T47D (cell line): ENCODE results near the gene SIRT2.
"Not testable (repeated sequence)": the region's sequence is repeated elsewhere in the genome, so short reads cannot be mapped to it uniquely, and the experiment has no call there.

Source experiments
- DNase-seq, 2 experiments: peaks; one replicate each; pipeline versions ENCODE4 v3.0.0 to v3.0.0-alpha.2; 2011 to 2012; ENCODE audit warnings: low read depth in 1 of 2, low spot score in 1 of 2
- JUND ChIP-seq: IDR thresholded peaks from 2 replicates; pipeline ENCODE4 v1.6.1; 2012; ENCODE audit warnings: low read depth
- in situ Hi-C: cut with HindIII; loops from 2 replicates; pipeline ENCODE4 v1.10.0; 2016; ENCODE audit warnings: low sequenced_read_pairs, low pct_unique_long_range_greater_than_20kb

Gene SIRT2

DNA sequence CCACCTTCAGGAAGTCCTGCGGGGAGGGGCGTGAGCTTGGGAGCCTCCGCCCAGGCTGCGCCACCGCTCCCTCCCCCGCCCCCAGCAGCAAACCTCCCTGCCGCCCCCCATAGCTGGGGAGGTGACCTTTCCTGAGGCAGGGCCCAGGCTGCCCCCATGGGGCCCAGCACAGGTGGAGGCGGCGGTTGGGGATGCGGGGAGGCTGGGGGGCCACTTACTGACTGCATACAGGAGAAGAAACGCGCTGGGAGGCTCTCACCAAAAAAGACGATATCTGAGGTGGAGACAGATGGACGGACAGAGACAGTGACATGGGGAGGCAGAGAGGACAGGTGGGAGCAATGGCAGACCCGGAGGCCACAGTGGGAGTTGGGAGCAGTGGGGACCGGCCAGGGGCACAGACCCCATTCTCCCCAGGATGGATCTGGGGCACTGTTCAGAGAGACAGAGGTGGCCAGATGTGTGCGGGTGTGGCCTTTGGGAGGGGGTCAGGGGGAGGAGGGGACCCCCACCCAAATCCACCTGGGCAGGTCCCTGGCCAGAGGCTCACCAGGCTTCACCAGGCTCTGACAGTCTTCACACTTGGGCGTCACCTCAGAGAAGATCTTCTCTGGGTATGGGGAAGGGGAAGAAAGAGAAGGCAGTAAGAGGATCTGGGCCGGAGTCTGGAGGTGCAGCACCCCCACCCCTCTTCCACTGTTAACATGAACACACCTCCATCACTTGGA, 18.4 kb downstream of the SIRT2 start:
- in situ Hi-C loops: no loop called here
- no peak for DNase-seq
- TF ChIP-seq JUND: no peak

DNA sequence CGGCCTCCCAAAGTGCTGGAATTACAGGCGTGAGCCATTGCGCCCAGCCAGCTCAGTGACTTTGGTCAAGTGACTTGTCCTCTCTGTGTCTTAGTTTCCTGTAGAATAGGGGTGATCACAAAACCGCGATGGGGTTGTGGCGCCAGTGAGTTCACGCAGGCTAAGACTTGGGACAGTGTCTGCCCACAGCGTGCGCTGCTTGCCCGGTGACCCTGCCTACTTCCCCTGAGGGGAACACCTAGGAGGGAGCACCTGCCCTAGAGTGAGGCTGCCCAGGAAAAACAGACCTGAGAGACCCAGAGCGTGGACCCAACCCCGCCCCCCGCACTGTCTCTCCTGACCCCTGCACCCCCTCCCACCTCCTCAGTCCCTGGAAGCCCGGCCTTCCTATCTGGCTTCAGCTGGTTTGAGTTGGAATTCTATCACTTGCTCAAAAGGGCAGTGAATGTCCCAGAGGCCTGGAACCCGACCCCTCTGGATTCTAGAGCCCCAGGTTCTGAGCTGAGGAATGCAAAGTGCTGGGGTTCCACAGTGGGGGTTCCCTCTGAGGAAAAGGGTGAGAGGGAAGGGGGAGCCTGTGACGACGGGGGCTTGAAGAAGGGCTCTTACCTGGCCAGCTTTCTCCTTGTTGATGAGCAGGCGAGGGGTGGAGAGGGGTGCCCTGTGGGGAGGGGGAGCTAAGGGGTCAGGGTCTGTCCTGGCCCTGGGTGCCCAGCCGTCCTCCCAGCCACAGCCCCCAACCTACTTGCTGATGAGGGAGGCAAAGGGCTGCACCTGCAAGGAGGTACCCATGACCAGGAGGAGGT, 19.1 kb downstream of the SIRT2 start:
- no peak for DNase-seq
- in situ Hi-C loops: no loop called here
- TF ChIP-seq JUND: no peak

GRCh38 chr19:38879400-38879751, 20.0 kb downstream of the SIRT2 start:
- no peak for TF ChIP-seq JUND

GRCh38 chr19:38878575-38879399, 20.6 kb downstream of the SIRT2 start:
- in situ Hi-C loops: no loop called here
- no peak for DNase-seq
- TF ChIP-seq JUND: no peak

More at GRCh38 chr19:38879400-38879751, 20.0 kb downstream of the SIRT2 start:
- in situ Hi-C loops: no loop called here
- DNase-seq: no peak

- in situ Hi-C loops: no loop called here
- peak in 1 of 2 experiments; percentile 26 for DNase-seq
- no peak for TF ChIP-seq JUND
Measured at GRCh38 chr19:38877781-38878574, 21.4 kb downstream of the SIRT2 start, which contains the start of gene RINL. Gene RINL, minus strand, starts transcription at chr19:38878275. Its CDS starts 1,533 bp downstream, at chr19:38876742.

DNA sequence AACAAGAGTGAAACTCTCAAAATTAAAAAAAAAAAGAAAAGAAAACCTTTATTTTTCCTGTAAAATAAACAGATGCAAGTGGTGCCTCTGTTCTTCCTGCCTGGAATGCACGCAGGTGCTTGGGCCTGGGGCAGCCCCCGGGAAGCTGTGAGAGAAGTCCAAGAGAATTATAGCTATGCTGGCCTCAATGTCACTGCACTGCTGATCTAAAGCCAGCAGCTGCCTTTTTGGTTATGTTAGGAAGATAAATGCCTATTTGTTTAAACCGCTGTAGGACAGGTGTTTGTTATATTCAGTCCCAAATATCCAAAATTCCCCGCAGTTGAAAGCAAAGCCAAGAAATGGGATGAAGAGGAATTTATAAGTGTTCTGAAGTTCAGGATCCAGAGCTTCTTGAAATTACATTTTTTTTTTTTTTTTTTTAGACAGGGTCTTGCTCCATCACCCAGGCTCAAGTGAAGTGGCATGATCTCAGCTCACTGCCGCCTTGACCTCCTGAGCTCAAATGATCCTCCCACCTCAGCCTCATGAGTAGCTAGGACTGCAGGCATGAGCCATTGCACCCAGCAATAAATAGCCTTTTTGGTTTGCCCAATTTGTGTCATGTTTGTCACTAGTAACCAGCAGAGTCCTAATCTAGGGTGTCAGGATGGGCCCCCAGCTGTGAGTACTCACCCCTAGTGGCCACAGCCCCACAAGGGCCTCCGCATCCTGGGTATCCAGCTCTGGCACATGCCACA, 23.6 kb downstream of the SIRT2 start:
- DNase-seq: no peak
- no peak for TF ChIP-seq JUND
- in situ Hi-C loops: no loop called here

DNA sequence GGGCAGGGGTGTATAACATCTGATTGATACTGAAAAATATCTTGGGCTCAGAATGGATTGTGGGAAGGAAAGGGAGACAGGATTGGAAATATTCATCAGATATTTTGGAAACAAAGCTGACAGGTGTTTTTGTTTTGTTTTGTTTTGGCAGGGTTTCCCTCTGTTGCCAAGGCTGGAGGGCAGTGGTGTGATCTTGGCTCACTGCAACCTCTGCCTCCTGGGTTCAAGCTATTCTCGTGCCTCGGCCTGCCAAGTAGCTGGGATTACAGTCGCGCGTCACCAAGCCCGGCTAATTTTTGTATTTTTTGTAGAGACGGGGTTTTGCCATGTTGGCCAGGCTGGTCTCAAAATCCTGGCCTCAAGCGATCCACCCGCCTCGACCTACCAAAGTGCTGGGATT, 26.0 kb downstream of the SIRT2 start:
- in situ Hi-C loops: not testable (repeated sequence)

GRCh38 chr19:38870612-38871011, 28.8 kb downstream of the SIRT2 start:
- DNase-seq: no peak

More for the DNA sequence above, 26.0 kb downstream of the SIRT2 start:
- DNase-seq: not testable (repeated sequence)

DNA sequence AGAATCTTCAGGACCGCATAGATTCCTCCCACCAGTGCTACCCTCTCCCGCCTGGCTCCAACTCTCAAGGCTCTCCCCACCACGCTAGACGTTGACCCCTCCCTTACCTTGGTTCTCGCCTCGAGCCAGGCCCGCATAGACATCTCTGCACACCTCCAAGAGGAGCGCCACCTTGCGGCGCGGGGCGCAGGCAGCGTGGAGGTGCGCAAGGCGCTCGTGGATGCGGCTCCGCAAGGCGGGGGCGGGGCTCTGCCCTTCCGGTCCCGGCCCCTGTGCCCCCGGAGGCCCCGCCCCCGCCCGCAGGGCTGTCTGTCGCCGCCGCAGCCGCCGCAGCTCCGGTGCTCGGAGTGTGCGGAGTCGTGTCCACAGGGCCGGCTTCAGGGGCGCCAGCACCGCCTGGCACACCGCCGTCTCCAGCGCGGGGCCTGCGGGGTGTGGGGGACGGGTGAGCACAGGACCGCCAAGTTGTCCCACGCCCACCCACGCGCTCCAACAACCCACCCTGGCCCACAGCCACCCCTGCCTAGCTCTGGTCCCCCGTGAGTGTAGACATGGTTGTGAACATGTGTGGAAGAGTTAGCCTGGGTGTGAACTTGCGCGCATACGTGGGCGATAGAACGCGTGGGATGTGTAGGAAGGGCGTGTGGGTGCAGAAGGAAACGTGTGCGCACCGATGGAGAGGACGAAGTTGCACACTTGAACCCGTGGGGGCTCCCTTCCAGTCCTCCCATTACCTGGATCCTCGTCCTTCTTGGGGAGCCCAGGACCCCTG, 29.4 kb downstream of the SIRT2 start:
- peak; percentile 66 to 88 for DNase-seq
- no peak for TF ChIP-seq JUND
- in situ Hi-C loops: no loop called here

More at GRCh38 chr19:38870612-38871011, 28.8 kb downstream of the SIRT2 start:
- TF ChIP-seq JUND: no peak
- in situ Hi-C loops: no loop called here

DNA sequence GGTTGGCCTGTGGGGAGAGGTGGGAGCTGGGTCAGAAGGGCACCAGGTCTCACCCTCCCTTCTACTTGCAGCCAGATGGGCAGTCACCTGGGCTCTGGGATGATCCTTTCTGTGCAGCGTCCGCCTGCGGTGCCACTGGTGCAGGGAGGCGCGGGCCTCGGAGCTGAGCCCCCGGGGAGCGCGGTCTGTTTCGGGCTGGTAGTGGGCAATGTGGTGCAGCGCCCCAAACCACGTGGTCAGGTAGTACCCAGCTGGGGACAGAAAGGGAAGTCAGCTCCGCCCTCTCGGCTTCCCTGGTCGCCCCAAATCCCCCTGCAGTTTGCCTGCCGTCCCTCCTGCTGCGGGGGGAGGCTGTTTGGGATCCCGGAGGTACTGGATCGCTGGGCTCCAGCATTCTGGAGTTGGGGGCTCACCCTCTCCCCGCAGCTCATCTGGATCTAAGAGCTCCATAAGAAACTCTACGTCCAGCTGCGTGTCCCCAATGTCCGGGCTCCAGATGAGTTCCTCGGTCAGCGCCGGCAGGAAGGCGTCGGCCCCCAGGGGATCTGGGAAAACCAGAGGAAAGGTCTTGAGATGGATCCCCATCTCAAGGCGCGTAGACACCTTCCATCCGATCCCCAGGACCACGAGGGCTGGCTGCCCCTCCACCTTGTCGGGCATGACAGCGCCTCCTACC, 30.1 kb downstream of the SIRT2 start:
- TF ChIP-seq JUND: no peak
- in situ Hi-C loops: no loop called here
- DNase-seq: no peak
